Stimulated activated CD4-positive, alpha-beta T cell treated with anti-CD3 and anti-CD28 coated beads, Interleukin-1b, Interleukin-23, amount 100 ng/mL, for 4 hours (primary cell): ENCODE data around the gene AKAP13.
A peak's percentile ranks its signal among the peaks of the same experiment; 100 is the strongest.

Source experiments
- DNase-seq, 2 donors: peaks; one replicate each; pipeline ENCODE4 v3.0.0-alpha.2; 2020; ENCODE audit warnings: low read depth in 2 of 2

Gene AKAP13

DNA sequence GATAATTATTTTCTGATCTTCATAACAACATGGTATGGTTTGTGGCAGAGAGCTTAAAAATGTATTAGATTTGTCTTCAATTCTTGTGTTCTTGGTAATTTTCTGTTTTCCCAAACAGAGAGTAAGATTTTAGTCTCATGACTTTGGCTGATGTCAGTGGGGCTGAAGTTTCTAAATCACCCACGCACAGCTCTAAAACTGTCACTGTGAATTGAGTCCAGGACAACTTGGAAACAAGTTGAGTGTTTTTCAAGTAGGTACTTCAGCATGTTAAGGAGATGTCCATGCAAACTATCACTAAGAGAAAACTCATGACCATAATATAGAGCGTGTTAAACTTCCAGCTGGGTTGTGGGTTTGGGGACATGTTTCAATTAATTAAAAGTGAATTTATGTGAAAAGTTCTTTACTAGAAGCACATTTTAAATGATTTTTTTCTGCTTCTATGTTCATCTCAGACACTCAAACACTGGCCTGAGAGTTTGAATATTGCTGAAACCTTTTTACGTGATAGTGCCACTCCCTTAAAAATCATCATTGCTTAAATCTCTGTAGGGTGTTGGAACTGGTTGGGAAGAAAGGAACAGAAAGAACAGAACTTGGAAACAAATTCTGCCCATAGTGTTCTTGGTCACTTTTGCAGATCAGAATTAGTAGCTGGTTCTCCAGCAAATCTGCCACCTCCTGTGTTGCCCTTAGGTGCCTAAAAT is 324.5 kb downstream of the AKAP13 start:
- DNase-seq = no peak

DNA sequence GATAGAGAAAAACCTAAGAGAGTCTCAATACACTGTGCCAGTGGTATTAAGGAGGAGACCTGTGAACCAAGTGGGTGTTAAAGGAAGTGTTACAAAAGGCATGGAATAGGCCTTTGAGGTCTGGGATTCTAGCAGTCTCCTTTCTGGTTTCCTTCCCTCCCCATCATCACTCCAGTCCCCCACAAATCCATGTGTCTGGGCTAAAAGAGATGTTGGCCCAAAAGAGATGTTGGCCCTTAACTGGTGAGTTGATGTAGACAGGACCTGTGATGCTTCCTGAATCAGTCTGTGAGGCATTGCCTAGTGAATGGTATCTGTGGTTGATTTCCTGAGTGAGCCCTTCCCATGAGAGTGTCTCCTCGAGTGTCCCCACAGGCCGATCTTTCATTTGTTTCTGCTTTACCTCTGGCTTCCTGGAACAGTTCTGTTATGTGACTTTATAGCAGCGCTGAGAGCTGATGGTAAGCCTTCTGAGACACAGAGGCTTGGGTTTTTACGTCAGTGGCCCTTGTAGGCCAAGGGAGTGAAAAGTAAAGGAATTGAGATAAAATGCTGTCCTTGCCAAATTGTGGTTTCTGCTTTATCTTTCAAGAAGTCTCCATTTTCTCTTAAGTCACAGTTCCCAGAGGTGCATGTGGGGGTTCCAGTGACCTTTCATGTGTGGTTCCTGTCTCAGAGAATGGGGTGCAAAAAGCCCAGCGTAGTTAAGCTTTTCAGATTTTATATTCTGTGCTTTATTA is 326.5 kb downstream of the AKAP13 start:
- DNase-seq = no peak

- no peak for DNase-seq
Measured at GRCh38 chr15:85707519-85708338, 327.3 kb downstream of the AKAP13 start.

- DNase-seq = no peak
Measured at GRCh38 chr15:85708402-85708941, 328.1 kb downstream of the AKAP13 start.

DNA sequence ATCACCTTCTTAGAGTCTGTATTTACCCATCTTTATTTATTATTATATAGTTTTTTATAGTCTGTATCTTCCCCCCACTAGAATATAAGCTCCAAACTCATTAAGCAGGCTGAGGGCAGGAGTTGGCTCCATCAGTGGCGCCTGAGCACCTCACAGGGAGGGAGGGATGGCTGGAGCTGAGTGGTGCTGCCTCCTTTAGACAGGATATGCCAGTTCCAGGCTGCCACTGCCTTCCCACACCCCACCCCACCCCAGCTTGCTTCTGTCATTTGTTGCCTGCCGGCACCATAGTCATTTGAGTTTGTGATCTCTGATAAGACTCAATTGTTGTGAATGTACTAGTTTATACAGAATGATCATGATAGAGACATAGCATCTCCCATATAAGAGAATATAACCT is 328.8 kb downstream of the AKAP13 start:
- DNase-seq = no peak

DNA sequence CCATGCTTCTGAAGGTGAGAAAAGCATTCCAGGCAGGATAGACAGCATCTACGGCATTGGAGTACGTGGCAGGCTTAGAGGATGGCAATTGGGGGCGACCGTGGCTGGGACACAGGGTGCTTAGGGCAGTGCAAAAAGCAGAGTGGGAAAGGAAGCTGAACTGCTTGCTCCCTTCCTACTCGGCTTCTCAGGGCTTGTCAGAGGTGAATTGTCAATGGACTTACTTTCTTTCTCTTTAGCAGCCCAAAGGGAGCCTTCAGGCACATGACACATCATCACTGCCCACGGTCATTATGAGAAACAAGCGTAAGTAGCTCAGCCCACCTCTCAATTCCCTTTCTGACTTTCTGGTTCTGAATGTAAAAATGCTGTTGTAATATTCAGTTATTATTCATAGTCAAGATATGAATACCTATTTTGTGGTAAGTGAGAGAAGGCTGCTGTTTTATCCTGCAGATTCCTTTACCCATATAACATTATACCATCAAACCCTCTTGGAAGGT is 330.0 kb downstream of the AKAP13 start:
- no peak for DNase-seq

- no peak for DNase-seq
Measured at GRCh38 chr15:85711580-85712192, 331.3 kb downstream of the AKAP13 start.

DNA sequence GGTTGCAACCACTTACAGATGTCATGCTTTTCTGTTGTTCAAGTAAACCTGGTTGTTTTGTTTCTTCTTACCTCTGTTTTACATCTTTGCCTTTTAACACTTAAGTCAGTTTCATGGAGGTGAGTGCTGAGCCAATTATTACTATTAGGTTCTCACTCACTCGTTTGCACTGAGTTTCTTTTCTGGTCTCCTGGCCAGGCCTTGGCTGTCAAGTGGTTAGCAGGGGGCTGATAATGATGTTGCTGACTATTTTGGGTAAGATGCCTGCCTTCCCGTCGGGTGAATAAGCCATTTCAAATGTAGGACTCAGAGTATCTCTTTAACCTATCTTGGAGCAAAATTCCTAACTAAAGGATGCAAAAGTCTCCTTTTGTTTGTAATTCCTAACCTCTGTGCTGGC is 335.9 kb downstream of the AKAP13 start:
- no peak for DNase-seq

GRCh38 chr15:85717212-85717611 is 336.8 kb downstream of the AKAP13 start:
- no peak for DNase-seq

GRCh38 chr15:85718271-85718971 is 338.0 kb downstream of the AKAP13 start:
- DNase-seq = no peak

DNA sequence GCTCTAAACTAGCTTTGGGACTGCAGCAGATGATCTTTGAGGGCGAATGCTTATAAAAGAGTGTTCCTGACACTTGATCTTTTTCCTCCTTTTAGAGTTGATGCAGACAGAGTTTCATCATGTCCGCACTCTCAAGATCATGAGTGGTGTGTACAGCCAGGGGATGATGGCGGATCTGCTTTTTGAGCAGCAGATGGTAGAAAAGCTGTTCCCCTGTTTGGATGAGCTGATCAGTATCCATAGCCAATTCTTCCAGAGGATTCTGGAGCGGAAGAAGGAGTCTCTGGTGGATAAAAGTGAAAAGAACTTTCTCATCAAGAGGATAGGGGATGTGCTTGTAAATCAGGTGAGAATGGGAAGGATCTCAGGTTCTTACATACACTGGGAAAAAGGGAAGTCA is 338.6 kb downstream of the AKAP13 start:
- no peak for DNase-seq

DNA sequence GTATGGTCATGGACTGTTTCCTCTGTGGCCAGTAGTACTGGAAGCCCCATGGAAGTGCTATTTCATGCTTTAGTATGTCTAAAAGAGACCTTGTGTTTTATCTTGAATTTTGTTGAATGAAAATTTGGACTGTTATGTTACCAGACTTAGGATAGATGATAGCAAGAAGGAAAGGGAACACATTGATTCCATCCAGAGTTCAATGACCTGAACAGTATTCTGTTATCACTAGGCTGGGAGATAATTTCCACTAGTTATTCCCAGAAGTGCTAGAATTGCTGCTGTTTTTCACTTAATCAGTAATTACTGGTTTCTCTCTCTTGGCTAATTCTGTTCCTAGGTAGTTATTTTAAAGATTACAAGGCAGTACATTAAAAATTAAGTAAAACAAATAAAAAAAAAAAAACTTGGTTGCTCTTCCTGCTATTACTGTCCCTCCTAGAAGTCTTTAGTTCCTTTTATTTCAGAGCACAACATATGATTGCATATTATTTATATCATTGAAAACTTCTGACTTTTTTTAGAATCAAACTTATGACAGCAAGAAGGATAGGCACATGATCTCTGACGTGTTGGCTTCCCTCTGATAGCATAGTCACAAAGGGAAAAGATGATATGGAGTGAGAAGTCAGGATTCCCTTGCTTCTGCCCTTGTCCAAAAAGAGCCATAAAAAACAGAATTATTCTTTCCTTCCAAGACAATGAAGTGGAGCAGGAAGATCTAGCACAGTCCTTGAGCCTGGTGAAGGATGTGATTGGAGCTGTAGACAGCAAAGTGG is 342.2 kb downstream of the AKAP13 start:
- DNase-seq = no peak

DNA sequence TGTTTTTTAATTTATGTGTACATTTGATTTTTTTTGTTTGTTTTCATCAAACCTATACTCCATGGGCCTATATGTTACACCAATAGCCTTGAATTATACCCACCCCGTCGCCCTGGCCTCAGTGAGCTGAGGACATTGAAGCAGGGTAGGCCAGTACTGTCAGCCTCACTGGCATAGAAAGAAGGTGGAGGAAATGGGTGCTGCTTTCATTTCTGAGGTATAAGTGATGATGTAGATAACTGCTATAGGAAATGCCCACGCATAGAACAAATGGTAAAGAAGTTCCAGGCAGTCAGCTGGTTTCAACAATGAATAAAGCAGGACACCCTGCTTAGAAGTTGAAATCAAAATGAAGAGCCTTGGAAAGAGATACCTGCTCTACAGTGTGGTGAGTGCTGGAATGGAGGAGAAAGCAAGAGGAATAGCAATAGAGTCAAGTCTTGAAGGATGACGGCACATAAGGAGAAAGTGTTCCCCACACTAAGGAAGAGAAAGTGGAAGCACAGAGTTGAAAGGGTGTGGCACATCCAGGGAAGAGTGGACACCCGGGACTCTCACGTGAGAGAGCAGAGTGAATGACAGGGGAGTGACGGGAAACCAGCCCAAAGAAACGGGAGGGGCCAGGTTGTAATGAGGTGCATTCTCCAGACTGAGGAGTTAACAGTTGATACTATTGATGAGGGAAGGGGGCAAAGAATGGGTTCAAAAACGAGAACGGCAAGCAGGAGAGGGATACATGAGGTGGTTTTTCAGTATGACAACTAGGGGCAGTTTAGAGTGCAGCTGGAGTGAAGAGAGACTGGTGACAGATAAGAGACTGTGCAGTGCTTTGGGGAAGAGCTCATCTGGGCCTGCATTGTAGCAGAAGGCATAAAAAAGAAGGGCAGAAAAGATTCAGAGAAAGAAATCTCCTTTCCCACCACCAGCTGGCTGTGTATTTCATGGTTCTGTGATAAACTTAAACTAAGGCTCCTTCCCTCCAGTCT is 343.9 kb downstream of the AKAP13 start:
- DNase-seq = no peak

DNA sequence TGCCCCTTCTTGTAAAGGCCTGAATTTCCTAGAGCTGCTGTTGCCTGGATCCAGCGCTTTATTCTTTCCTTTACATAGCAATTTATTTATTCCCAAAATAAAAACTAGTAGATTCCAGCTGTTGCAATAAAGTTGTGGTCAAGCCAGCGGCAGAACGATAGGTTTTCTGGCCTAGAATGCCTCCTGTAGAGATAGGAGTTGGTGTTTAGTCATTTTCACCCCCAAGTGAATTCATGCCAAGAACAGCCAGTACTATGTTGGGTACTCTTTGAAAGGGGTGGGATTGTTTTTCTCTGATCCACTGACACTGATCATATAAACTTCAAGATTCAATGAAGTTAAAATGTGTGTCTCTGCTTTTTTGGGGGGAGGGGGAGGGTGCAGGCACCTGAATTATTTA is 344.6 kb downstream of the AKAP13 start:
- DNase-seq = no peak

GRCh38 chr15:85725564-85725963 is 345.2 kb downstream of the AKAP13 start:
- DNase-seq = no peak

- no peak for DNase-seq
Measured at GRCh38 chr15:85726454-85726853, 346.1 kb downstream of the AKAP13 start.

GRCh38 chr15:85727068-85727467 is 346.7 kb downstream of the AKAP13 start:
- no peak for DNase-seq

GRCh38 chr15:85730001-85730820 is 349.8 kb downstream of the AKAP13 start:
- peak in 1 of 2 donors; percentile 58 for DNase-seq
